Stimulated activated naive CD4-positive, alpha-beta T cell (primary cell): ENCODE data around the gene S100PBP.

ENCODE experiments used
- DNase-seq, 6 experiments: peaks; one replicate each; lab custom pipeline; 2025; lab: John Stamatoyannopoulos, UW

The S100PBP gene

DNA sequence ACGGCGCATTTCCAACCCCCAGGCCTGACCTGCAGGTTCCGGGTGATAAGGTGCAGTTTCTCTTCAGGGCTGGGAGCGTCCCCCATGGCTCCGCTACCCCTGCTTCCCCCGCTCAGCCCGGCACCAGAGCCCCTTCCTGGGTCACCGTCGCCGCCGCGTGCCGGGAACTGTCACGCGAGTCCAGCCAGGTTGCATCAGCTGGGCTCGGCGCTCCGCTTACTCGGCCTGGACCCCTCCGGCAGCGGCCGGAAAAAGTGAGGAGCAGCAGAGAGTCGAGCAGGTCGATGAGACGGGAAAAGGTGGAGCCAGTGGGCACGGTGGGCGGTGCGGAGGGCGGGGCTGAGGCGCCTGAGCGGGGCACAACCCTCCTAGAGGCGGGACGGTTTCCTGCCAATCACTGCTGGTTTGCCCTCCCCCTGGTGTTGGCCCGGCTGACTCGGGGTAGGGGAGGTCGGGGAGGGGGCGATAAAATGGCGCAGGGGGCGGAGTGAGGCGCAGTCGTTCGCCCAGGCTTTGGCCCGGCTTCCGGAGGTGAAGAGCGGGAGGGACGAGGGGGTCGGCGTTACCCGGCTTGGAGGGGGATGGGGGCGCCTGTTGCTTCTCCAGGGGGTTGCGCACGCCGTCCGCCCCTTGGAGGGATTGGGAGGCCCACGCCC lies at the start of gene S100PBP, which contains the start of gene YARS1:
Gene S100PBP, plus strand, starts transcription at position 495 of the 656 bp plus-strand sequence. CDS start 8,447 bp downstream, outside the sequence.
Gene YARS1, minus strand, starts transcription at position 200 of the 656 bp plus-strand sequence. Its CDS starts 114 bp downstream, at position 86.
- DNase-seq = peak; percentile 97 to 99 (median 98)

- no peak for DNase-seq
Observed at GRCh38 chr1:32768110-32768850, 49.2 kb upstream of the S100PBP start.

GRCh38 chr1:32769524-32770220 lies 47.8 kb upstream of the S100PBP start:
- DNase-seq = no peak

DNA sequence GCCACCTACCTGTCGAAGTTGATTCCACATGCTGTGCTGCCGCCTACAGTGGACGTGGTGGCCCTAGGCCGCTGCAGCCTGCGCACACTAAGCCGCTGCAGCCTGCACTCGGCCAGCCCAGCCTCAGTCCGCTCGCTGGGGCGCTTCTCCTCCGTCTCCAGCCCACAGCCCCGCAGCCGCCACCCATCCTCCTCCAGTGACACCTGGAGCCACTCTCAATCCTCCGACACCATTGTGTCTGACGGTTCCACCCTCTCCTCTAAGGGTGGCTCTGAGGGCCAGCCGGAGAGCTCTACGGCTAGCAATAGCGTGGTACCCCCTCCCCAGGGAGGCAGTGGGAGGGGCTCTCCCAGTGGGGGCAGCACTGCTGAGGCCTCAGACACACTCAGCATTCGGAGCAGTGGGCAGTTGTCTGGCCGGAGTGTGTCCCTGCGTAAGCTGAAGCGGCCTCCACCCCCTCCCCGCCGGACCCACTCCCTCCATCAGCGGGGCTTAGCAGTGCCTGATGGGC lies 47.2 kb upstream of the S100PBP start:
- no peak for DNase-seq

- no peak for DNase-seq
Observed at GRCh38 chr1:32770741-32771548, 46.5 kb upstream of the S100PBP start.

GRCh38 chr1:32771561-32772280 lies 45.7 kb upstream of the S100PBP start:
- DNase-seq = no peak

- no peak for DNase-seq
Observed at GRCh38 chr1:32772281-32773017, 45.0 kb upstream of the S100PBP start.

GRCh38 chr1:32773018-32773763 lies 44.3 kb upstream of the S100PBP start:
- peak; percentile 47 to 80 (median 62) for DNase-seq

GRCh38 chr1:32773764-32774463 lies 43.5 kb upstream of the S100PBP start:
- DNase-seq = no peak

DNA sequence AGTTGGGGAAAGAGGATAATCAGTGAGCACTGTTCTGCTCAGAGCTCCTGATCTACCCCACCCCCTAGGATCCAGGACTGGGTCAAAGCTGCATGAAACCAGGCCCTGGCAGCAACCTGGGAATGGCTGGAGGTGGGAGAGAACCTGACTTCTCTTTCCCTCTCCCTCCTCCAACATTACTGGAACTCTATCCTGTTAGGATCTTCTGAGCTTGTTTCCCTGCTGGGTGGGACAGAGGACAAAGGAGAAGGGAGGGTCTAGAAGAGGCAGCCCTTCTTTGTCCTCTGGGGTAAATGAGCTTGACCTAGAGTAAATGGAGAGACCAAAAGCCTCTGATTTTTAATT lies 43.0 kb upstream of the S100PBP start:
- no peak for DNase-seq

DNA sequence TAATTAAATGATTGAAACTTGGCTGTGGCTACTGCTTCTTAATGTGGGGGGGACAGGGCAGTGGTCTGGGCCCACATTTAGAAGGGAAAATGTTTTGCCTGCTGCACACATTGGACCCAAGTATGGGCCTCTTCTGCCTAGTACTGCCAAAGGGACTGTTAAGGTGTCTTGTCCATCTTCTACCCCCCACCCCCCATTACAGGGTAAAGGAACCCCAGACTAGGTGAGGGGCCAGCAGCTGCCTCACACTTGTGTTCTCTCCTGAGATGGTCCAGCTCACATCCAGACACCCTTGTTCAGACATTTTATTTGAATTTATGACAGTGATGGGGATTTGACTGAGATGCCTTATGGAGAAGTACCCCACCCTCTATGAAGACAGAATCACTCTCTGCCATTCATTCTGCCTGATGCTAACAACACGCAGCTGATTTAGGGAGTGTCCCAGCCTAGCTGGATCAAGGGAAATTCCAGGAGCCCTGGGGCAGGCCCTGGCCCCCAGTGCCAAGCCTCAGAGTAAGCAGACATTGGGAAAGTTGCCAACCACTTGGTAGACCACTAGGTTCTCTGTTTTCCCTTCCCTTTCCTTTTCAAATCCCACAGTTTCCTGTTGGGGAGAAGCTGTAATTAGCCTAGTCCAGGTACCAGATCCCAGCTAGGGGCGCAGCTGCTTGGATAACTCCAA lies 42.4 kb upstream of the S100PBP start:
- no peak for DNase-seq

DNA sequence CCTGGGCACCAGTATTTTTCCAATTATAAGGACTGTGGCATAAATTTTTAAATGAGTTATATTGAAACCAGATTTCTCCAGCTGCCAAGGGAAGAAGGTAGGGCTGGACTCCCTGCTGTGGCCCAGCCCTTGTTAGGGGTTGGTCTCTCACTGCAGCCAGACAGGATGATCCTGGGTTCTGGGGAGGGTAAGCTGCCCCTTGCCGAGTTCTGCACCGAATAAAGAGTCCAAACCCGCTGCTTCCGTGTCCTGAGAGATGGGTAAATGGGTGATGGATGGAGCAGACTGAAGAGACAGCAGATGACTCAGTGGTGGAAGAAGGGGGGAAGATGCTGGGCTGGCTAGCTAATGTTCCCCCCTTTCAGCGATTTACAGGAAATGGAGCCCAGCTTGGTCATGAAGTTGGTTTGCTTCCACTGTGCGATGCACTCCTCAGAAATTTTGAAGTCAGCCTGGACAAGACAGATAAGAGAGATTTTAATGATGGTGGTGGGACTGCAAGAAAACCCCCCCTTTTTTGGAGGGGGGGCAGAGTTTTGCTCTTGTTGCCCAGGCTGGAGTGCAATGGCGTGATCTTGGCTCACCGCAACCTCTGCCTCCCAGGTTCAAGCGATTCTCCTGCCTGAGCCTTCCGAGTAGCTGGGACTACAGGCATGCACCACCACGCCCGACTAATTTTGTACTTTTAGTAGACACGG lies 41.7 kb upstream of the S100PBP start:
- no peak for DNase-seq

- no peak for DNase-seq
Observed at GRCh38 chr1:32779242-32779641, 38.2 kb upstream of the S100PBP start.

DNA sequence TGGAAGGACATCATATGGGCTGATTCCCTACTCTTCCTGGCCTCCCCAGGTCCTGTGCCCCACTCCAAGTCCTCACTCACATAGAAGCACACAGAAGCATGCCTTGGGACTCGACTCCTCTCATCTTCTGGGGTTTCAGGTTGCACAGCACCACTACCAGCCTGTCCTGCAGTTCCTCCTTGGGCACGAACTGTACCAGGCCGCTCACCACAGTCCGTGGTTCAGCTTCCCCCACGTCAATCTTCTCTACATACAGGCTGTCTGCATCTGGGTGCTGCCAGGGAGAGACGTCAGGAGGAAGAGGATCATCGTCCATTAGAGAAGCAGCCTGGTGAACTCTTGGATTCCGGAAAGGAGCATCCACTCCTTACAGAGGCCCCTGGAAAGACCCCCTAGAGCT lies 37.4 kb upstream of the S100PBP start:
- no peak for DNase-seq

GRCh38 chr1:32780628-32781234 lies 36.7 kb upstream of the S100PBP start:
- DNase-seq = no peak

DNA sequence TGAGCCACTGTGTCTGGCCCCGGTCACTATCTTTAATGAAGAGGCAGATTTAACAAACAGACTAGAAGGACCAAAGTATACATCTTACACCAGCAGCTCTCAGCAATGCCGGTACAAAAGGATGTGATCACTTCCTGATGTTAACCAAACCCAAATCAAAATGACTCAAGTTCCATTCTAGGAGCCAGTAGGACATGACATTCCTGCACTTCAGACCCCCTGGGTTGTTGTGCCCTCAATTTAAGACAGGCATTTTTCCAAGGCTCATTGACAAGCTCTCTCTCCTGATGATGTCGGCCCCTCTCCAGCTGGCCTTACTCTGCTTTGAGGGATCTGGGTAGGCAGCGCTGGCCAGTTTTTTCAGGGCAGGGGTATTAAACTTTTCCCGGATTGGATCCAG lies 35.4 kb upstream of the S100PBP start:
- no peak for DNase-seq

DNA sequence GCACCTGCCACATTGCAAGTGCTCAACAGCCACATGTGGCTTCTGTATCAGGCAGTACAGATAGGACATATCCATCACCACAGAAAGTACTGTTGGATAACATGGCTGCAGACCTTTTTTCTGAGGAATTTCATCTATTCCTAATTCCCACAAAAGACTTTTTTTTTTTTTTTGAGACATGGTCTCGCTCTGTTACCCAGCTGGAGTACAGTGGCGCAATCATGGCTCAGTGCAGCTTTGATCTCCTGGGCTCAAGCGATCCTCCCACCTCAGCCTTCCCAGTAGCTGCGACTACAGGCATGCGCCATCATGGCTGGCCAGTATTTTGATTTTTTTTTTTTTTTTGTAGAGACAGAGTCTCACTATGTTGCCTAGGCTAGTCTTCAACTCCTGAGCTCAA lies 33.6 kb upstream of the S100PBP start:
- no peak for DNase-seq
